DMS153 treated with DMSO at 0.1 percent for 48 hours (cell line): ENCODE measurements around the gene KRTAP10-3.
"Not testable (repeated sequence)": the region's sequence is repeated elsewhere in the genome, so short reads cannot be mapped to it uniquely, and the experiment has no call there.

Experiments
- DNase-seq: peaks from one replicate; lab custom pipeline; 2025; ENCODE audit not compliant: unreplicated experiment; lab: John Stamatoyannopoulos, UW

KRTAP10-3 gene

DNA sequence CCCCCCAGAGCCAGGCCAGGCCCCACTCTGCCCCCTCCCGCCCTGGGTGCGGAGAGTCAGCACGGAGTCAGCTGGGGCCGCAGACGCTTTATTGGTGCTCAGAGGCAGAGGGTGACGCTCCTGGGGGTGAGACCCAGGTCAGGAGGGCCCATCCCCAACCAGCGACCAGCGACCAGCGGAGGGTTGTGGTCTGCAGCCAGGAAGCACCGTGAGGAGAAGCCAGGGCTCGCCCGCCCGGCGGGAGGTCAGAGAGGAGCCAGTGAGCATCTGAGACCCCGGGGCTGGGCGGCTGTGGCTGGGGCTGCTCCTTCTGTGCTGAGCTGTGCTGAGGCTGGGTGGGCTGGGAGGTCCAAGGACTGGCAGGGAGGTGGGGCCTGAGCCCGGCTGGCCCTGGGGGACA lies 8.3 kb downstream of the KRTAP10-3 start:
- not testable (repeated sequence) for DNase-seq

GRCh38 chr21:44549525-44550211 lies 8.9 kb downstream of the KRTAP10-3 start:
- no peak for DNase-seq

GRCh38 chr21:44548922-44549321 lies 9.7 kb downstream of the KRTAP10-3 start:
- no peak for DNase-seq

DNA sequence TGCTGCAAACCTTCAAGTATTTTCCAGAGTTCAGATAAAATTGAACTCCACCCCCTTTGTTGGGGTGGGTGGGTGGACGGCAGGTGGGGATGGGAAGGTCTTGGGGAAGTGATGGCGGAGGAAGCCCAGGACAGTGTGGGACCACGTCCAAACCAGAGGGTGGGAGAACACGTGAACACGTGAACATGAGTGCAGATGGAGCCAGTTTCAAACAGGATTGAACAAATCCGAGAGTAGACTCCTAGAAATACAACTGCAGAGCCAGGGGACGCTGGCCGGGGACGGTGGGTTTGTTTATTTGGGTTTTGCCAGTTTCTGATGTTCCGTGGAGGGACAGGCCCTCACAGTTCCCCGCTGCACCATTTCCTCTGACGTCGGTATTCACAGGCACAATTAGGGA lies 10.2 kb downstream of the KRTAP10-3 start:
- DNase-seq, result no peak

DNA sequence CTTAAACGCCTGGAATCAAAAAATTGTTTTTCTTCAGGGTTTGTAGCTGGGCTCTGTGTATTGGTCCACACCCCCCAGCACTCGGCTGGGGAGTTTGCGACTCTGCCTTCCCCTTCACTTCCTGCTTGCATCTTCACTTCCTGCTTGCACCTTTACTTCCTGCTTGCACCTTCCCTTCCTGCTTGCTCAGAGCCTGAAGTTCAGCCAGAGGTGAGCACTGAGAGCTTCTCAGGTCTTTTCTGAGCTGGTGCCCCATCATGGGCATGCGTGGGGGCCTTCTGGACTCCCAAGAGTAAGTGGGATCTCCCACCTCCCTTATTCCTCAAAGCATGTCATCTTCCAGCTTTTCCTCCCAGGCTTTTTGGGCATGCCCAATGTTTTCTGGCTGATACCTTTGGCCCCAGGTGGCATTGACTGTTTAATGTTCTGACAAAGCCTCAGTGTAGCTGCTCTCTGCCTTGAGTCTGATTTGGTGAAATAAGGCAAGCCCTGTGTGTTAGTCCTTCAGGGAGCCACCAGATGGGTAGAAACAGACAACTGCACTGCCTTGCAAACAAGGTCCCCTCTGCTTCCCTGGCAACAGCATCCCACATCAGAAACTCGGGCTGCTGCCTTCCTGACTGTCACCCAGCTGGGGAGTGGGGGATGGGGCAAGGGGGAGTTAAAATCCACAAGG lies 10.8 kb downstream of the KRTAP10-3 start:
- DNase-seq, result no peak

DNA sequence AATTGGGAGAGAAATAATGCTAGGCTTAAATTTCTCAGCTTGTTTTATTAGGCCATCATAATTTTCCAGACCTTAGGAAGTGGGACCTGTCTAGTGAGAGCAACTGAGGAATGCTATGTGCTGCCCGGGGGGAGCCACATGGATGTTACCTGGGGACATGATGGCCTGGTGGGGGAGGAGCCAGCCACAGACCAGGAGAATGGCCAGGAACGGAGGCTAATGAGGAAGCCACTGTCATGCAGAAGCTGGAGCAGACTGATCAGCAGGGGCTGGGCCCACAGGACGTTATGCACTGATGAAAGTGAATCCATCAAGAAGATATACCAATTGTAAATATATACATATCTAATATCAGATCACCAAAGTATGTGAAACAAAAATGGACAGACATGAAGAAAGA lies 14.0 kb downstream of the KRTAP10-3 start:
- DNase-seq, result no peak

DNA sequence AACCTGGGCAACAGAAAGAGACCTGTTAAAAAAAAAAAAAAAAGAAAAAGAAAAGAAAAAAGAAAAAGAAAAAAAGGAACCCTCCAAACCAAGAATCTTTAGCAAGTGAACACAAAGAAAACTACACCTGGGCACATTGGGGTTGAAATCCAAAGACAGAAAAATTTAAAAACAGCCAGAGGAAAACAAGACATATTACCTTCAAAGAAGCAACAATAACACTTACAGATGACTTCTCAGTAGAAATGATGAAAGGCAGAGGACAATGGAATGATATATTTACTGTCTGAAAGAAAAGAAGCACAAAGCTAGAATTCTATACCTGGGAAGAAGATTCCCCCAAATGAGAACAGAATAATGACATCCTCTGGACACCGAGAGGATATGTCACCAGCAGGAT lies 15.9 kb downstream of the KRTAP10-3 start:
- DNase-seq, result no peak

DNA sequence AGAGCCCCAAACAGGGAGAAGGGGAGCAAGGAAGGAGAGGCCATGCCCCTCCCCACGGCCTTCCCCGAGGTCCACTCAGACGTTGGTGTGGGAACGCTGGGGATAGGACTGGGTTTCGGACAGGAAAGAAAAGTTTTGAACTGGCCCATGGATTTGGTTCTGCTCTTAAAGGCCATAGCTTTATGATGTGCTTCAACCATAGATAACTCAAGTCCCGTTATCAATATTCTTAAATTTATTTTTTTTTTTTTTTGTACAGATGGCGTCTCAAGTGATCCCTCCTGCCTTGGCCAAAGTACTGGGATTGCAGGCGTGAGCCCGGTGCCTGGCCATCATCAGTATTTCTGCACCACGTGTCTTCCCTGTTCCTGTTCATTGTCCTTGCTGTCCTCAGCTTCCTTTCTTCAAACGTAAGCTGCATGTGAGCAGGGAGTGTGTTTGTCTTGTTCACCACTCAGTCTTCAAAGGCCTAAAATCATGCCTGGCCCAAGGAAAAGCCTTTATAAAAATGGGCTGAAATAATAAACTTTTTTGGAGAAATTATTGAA lies 17.8 kb downstream of the KRTAP10-3 start:
- no peak for DNase-seq

DNA sequence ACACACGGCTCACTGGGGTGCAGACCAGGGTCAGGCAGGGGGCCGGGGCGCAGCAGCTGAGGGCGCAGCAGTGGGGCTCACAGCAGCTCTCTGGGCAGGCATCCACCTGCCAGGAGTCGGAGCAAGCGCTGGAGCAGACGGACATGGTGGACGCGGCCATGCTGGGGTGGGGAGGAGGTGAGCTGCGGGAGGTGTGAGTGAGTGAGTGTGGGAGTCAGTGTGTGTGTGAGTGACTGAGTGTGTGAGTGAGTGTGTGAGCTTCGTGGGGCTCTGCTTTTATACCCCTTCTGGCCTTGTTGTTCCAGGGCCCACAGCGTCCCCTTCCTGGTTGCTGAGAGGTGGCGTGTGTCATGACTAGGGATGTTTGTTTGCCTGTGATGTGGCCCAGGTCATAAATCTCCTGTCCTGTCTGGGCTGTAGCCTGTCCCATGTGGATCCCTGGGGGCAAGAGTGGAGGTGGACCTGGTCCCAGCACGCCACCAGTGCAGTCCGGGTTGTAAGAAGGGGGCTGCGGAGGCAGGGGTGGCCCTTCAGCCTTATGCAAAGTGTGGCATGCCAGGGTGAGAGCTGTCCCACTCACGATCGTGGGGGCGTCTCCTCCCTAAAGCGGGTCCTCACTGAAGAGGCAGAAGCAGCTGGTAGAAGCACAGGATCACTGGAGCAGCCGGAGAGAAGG lies 18.5 kb downstream of the KRTAP10-3 start, which contains the start of gene KRTAP10-1:
TSS of gene KRTAP10-1 (minus strand) at position 205 of the 676 bp plus-strand sequence. CDS start at position 160, 45 bp downstream.
- DNase-seq, result no peak

DNA sequence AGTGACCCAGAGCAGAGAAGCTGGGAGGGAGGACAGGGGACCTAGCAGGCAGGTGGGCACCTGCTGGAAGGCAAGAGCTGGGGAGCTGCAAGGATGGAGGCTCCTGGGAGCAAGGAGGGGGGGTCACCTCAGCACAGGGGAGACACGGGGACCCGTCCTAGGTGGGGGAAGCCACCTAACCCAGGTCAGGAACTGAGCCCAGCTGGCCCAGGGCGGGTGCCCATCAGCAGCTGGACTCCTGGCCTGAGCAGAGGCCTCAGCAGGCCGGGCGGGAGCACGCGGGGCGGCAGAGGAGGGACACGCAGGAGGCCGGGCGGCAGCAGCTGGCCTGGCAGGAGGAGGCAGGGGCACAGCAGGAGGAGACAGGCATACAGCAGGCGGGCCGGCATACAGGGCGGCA lies 19.5 kb downstream of the KRTAP10-3 start:
- no peak for DNase-seq

DNA sequence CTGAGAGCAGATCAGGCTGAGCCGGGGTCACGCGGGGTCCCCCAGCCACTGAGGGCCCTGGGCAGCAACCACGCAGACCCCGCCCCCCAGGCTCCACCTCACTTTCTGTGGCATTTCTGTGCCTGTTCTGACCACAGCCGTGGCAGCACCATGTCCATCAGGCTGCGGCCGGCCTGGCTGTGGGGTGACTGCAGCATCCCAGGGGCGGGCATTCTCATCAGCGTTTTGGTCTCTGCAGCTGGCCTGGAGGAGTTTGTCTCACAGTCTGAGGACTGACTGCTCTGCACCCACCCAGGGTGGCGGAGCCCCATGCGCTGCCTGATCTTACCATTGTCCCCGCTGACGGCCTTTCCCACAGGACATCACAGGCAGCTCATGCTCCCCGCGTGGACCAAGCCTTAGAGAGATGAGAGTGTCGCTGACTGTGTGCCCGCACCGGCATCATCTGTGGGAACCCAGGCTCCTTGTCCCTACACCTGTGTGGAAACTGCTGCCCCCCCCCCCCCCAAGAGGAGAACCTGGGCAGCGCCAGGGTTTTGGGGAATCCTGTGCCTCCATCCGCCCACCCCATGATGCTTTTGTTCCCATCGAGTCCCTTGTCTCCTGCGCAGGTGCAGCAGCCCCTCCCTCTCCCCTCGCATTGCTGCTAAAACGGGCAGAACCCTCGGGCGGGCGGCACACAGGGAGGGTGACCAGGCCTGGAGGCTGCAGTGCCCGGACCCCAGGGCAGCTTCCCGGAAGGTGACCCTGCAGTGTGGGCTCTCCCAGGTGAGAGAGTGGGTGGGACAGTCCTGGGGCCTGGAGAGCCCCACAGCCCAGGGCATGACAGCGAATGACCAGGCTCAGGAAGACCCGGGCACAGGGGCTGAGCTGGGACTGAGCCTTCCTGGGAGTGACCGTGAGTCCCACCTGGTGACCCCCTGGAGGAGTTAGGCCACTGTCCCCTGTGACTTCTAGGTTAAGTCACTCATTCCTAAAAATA lies 20.4 kb downstream of the KRTAP10-3 start:
- no peak for DNase-seq

DNA sequence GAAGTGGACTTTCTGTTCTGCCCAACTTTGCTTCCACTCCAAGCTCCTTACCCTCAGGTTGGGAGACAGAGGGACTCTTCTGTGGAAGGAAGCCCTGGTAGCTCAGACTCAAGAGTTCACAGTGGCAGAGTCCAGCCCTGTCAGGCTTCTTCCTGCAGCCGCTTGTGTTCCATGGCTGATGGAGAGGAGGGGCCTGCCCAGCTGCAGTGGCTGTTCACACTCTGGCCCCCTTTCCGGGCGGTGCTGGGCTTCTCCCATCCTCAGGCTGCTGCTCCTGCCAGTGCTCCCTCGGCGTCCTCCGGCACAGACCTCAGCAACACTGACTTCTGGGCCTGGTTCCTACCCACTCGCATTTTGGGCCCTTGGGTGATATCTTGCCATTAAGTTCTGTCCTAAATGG lies 22.6 kb downstream of the KRTAP10-3 start:
- no peak for DNase-seq

GRCh38 chr21:44534688-44535087 lies 23.9 kb downstream of the KRTAP10-3 start:
- no peak for DNase-seq

DNA sequence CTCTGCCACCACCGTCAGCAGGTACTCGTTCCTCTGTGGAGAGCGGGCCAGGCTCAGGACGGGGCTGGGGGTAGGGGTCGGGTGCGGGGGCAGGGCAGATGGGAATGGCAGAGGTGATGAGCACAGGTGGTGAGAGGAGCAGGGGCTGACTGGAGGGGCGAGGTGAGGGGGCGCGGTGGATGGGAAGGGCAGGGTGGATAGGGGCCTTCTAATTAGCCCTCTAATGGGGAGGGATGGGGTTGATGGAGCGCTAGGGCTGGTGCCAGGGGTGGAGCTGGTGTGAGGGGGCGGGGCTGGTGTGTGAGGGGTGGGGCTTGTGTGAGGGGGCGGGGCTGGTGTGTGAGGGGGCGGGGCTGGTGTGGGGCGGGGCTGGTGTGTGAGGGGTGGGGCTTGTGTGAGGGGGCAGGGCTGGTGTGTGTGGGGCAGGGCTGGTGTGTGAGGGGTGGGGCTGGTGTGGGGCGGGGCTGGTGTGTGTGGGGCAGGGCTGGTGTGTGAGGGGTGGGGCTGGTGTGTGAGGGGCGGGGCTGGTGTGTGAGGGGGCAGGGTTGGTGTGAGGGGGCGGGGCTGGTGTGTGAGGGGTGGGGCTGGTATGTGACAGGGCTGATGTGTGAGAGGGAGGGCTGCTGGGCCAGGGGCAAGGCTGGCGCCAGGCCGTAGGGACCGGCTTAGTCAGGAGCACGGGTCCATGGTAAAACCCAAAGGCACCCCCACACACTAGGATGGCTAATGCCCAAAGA lies 24.5 kb downstream of the KRTAP10-3 start:
- no peak for DNase-seq

- no peak for DNase-seq
These were observed 25.3 kb downstream of the KRTAP10-3 start for GRCh38 chr21:44533121-44533890.

DNA sequence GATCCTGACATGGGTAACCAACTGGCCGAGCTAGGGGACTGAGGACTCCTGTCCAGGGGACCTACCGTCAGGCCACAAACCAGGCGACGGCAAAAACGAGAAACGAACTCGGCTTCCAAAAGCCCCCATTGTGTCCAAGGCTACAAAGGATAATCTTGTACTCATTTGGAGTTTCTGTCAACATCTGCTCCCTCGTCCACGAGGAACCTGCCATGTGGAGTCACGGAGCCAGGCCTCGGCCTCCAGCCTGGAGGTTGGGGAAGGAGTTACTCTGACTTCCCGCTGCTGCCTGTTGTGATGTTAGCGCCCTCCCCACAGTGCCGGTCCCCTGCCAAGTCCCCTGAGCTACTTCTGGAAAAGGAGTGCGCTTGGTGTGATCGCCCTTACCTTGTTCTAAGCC lies 25.9 kb downstream of the KRTAP10-3 start:
- no peak for DNase-seq

- no peak for DNase-seq
These were observed 26.7 kb downstream of the KRTAP10-3 start for GRCh38 chr21:44531606-44532564.
